SU-DHL-6 (cell line): ENCODE results near the gene SAMD14.

Experiments used
- CTCF ChIP-seq: fragments of 200-600 bp; sonication (generic); IDR thresholded peaks from one replicate; pipeline ENCODE4 v1.5.1; 2017; ENCODE audit warnings: antibody characterized with exemption, mild to moderate bottlenecking, low read length, moderate library complexity; ENCODE audit not compliant: insufficient read depth, poor library complexity, severe bottlenecking
- EZH2phosphoT487 ChIP-seq: fragments of 200-600 bp; sonication (generic), shearing (Covaris generic); conservative IDR thresholded peaks from 2 replicates; pipeline ENCODE4 v1.6.1; 2018; ENCODE audit warnings: mild to moderate bottlenecking, antibody characterized with exemption, low read length, moderate library complexity, mixed read lengths

- TF ChIP-seq CTCF, result no peak
- no peak for TF ChIP-seq EZH2phosphoT487
These were observed 16.2 kb downstream of the SAMD14 start for GRCh38 chr17:50113624-50114320.
